Epithelial cell of proximal tubule (primary cell): ENCODE data around the gene SLC12A7. TPM values are rescaled to one million over a fixed set of nuclear protein-coding genes. Genes with fewer than 3 reads are reported as not detected.

Experiments
- DNase-seq: peaks from one replicate; pipeline ENCODE4 v3.0.0-alpha.2; 2011; ENCODE audit warnings: low read depth
- H3K4me3 ChIP-seq: 2 replicates; pipeline ENCODE4 v1.5.1; 2011; ENCODE audit warnings: low read depth, mild to moderate bottlenecking, low read length
- total RNA-seq: library from RNA; depleted of rRNA; stranded (reverse); fragments of >200 nt; gene quantifications from 2 replicates; pipeline ENCODE4 v1.2.3, GENCODE V29; 2015
- TF ChIP-seq, protein P1 (sequence below): conservative IDR thresholded peaks from 2 replicates; pipeline ENCODE4 v1.5.1; 2012; ENCODE audit warnings: low read depth, mild to moderate bottlenecking, low read length

Gene SLC12A7
- total RNA-seq, 1 donor from 2014 or later = 32.8 TPM

DNA sequence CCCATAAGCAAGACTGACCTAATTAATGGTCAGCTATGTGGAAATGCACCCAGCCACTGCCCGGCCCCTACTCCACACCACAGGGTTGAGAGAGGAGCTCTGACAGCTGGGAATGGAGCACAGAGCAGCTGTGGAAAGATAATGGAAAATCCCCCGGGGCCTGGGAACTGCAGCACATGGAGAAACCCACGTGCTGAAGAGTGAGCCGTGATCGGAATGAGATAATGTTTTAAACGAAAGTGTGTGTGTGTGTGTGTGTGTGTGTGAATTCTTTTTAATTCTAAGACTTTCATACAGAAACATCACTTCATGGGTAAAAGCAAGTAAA is 13.1 kb upstream of the SLC12A7 start:
- no peak for DNase-seq
- H3K4me3 ChIP-seq = no peak overlapping the region
- TF ChIP-seq, protein P1, sequence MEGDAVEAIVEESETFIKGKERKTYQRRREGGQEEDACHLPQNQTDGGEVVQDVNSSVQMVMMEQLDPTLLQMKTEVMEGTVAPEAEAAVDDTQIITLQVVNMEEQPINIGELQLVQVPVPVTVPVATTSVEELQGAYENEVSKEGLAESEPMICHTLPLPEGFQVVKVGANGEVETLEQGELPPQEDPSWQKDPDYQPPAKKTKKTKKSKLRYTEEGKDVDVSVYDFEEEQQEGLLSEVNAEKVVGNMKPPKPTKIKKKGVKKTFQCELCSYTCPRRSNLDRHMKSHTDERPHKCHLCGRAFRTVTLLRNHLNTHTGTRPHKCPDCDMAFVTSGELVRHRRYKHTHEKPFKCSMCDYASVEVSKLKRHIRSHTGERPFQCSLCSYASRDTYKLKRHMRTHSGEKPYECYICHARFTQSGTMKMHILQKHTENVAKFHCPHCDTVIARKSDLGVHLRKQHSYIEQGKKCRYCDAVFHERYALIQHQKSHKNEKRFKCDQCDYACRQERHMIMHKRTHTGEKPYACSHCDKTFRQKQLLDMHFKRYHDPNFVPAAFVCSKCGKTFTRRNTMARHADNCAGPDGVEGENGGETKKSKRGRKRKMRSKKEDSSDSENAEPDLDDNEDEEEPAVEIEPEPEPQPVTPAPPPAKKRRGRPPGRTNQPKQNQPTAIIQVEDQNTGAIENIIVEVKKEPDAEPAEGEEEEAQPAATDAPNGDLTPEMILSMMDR = no peak

GRCh38 chr5:1124205-1125029 is 12.6 kb upstream of the SLC12A7 start:
- TF ChIP-seq, protein P1 = no peak
- no peak overlapping the region for H3K4me3 ChIP-seq
- DNase-seq = no peak

GRCh38 chr5:1123418-1124147 is 11.7 kb upstream of the SLC12A7 start:
- TF ChIP-seq, protein P1 = no peak

GRCh38 chr5:1122511-1123294 is 10.8 kb upstream of the SLC12A7 start:
- TF ChIP-seq, protein P1 = no peak
- no peak overlapping the region for H3K4me3 ChIP-seq
- no peak for DNase-seq

More at GRCh38 chr5:1123418-1124147, 11.7 kb upstream of the SLC12A7 start:
- no peak for DNase-seq
- H3K4me3 ChIP-seq = no peak overlapping the region

- TF ChIP-seq, protein P1 = no peak
- DNase-seq = no peak
These were observed 10.0 kb upstream of the SLC12A7 start for GRCh38 chr5:1121891-1122290.

GRCh38 chr5:1121044-1121443 is 9.2 kb upstream of the SLC12A7 start:
- no peak for DNase-seq
- TF ChIP-seq, protein P1 = no peak
- no peak overlapping the region for H3K4me3 ChIP-seq

More at GRCh38 chr5:1121891-1122290, 10.0 kb upstream of the SLC12A7 start:
- H3K4me3 ChIP-seq = no peak overlapping the region
